K562 (cell line): Measurements from ENCODE around the gene IL34. TPM values are rescaled to one million over a fixed set of nuclear protein-coding genes. Genes with fewer than 3 reads are reported as not detected.

Experiments
- BRD4 ChIP-seq: fragments of 200-600 bp; sonication (generic); IDR thresholded peaks from 2 replicates; pipeline ENCODE4 v1.6.1; 2017; ENCODE audit warnings: inconsistent platforms
- C11orf30 ChIP-seq: fragments of 450-650 bp; IDR thresholded peaks from 2 replicates; pipeline ENCODE4 v1.6.1; 2016; ENCODE audit warnings: low read depth, mild to moderate bottlenecking
- CSDE1 ChIP-seq, 2 experiments: fragments of 450-650 bp; IDR thresholded peaks; 2 replicates each; pipeline ENCODE4 v1.6.1; 2016; ENCODE audit warnings: mild to moderate bottlenecking in 1 of 2
- DDX20 ChIP-seq: fragments of 450-650 bp; IDR thresholded peaks from 2 replicates; pipeline ENCODE4 v1.6.1; 2016; ENCODE audit warnings: missing genetic modification characterization, low read depth, mild to moderate bottlenecking, missing compliant biosample characterization, moderate library complexity
- ELK3 ChIP-seq: fragments of 450-650 bp; formaldehyde crosslinking; IDR thresholded peaks from 2 replicates; pipeline ENCODE4 v1.4.0; 2020; ENCODE audit warnings: mild to moderate bottlenecking
- ETV5 ChIP-seq: sonication (generic); formaldehyde crosslinking; IDR thresholded peaks from 2 replicates; pipeline ENCODE4 v1.4.0; 2020; ENCODE audit warnings: low read depth, mild to moderate bottlenecking, missing genetic modification reagents
- FOXP4 ChIP-seq: sonication (generic); formaldehyde crosslinking; IDR thresholded peaks from 2 replicates; pipeline ENCODE4 v1.8.0; 2022; ENCODE audit warnings: mild to moderate bottlenecking, missing genetic modification reagents, borderline replicate concordance
- HDAC3 ChIP-seq: fragments of 450-650 bp; IDR thresholded peaks from 2 replicates; pipeline ENCODE4 v1.6.1; 2018; ENCODE audit warnings: borderline replicate concordance, mild to moderate bottlenecking, moderate library complexity; ENCODE audit not compliant: partially characterized antibody
- ILF3 ChIP-seq: fragments of 450-650 bp; IDR thresholded peaks from 2 replicates; pipeline ENCODE4 v1.6.1; 2018; ENCODE audit warnings: antibody characterized with exemption, mild to moderate bottlenecking, moderate library complexity, borderline replicate concordance
- MBD1 ChIP-seq: fragments of 250-450 bp; sonication (Bioruptor Pico); IDR thresholded peaks from 2 replicates; pipeline ENCODE4 v1.8.0; 2022; ENCODE audit warnings: inconsistent platforms
- MCM2 ChIP-seq: fragments of 450-650 bp; IDR thresholded peaks from 2 replicates; pipeline ENCODE4 v1.6.1; 2017; ENCODE audit warnings: low read depth, mild to moderate bottlenecking
- NFIX ChIP-seq: fragments of 250-450 bp; sonication (Bioruptor Pico); IDR thresholded peaks from 2 replicates; pipeline ENCODE4 v1.4.0; 2020; ENCODE audit warnings: low read depth, mild to moderate bottlenecking, moderate library complexity
- POLR2G ChIP-seq: fragments of 200-400 bp; formaldehyde crosslinking; IDR thresholded peaks from 2 replicates; pipeline ENCODE4 v1.6.1; 2017; ENCODE audit warnings: low read depth, mild to moderate bottlenecking, antibody characterized with exemption, low read length, moderate library complexity
- RBFOX2 ChIP-seq: fragments of 200-400 bp; formaldehyde crosslinking; IDR thresholded peaks from 2 replicates; pipeline ENCODE4 v1.6.1; 2017; ENCODE audit warnings: low read depth, mild to moderate bottlenecking, low read length, moderate library complexity
- RBM15 ChIP-seq: fragments of 200-400 bp; formaldehyde crosslinking; IDR thresholded peaks from 2 replicates; pipeline ENCODE4 v1.6.1; 2018; ENCODE audit warnings: mild to moderate bottlenecking, low read length, moderate library complexity; ENCODE audit not compliant: insufficient read depth
- RBM39 ChIP-seq: fragments of 200-400 bp; formaldehyde crosslinking; optimal IDR thresholded peaks from 2 replicates; pipeline ENCODE3; 2018; ENCODE audit warnings: low read depth, low read length
- SMARCA4 ChIP-seq: fragments of 450-650 bp; IDR thresholded peaks from 2 replicates; pipeline ENCODE4 v1.6.1; 2016
- ZNF830 ChIP-seq: fragments of 250-450 bp; sonication (Bioruptor Pico); IDR thresholded peaks from 2 replicates; pipeline ENCODE4 v1.5.0; 2021; ENCODE audit warnings: mild to moderate bottlenecking
- polyA plus RNA-seq, 8 experiments: library from polyadenylated mRNA; depleted of rRNA in 4 of 8; stranded (reverse) in 5 of 8; unstranded in 3 of 8; fragments of >200 nt; fragmentation: Nextera tagmentation in 2 of 8; fragmentation: Illumina TruSeq in 1 of 8; extraction: Ambion mirVana in 2 of 8; extraction: Trizol in 1 of 8; gene quantifications; 2 replicates each; pipeline versions ENCODE4 v1.2.1 to v1.2.3, GENCODE V29; 2011 to 2014; ENCODE audit warnings: inconsistent platforms in 1 of 8, missing spikeins in 1 of 8
- total RNA-seq, 7 experiments: library from RNA; depleted of rRNA in 6 of 7; stranded (reverse); fragments of >200 nt in 6 of 7; fragmentation: Illumina TruSeq in 2 of 7; extraction: Trizol in 2 of 7; gene quantifications; 2 replicates each; pipeline versions ENCODE4 v1.2.1 to v1.2.3, GENCODE V29; 2011 to 2021; ENCODE audit warnings: low replicate concordance in 1 of 7

The IL34 gene
- total and polyA plus RNA-seq, 9 of the 15 experiments (the other 6 are each of a cell fraction or from before 2014, with no cell fraction given) = 0.07 to 0.18 (median 0.10) TPM; not detected in 6

- TF ChIP-seq FOXP4 (CRISPR knock-in tag) (no peak), MCM2 (no peak), POLR2G (peak; percentile 33), CSDE1 (IDR thresholded peaks at IDR 0.05) (no peak), NFIX (CRISPR knock-in tag) (no peak), ZNF830 (CRISPR knock-in tag) (no peak), HDAC3 (no peak), DDX20 (no peak), ETV5 (CRISPR knock-in tag) (no peak), C11orf30 (no peak), BRD4 (no peak), ILF3 (no peak), RBFOX2 (peak; percentile 56), MBD1 (CRISPR knock-in tag) (no peak), SMARCA4 (no peak), ELK3 (CRISPR knock-in tag) (no peak), RBM39 (no peak), RBM15 (no peak)
Observed at GRCh38 chr16:70664325-70665112, 18.2 kb downstream of the IL34 start (continued).
